GM21390 (cell line): ENCODE measurements around the gene IFNG.

Experiments
- ATAC-seq: cut with Tn5 transposase; IDR thresholded peaks from one replicate; pipeline ENCODE4 v1.9.1; 2021; ENCODE audit not compliant: unreplicated experiment

The IFNG gene

DNA sequence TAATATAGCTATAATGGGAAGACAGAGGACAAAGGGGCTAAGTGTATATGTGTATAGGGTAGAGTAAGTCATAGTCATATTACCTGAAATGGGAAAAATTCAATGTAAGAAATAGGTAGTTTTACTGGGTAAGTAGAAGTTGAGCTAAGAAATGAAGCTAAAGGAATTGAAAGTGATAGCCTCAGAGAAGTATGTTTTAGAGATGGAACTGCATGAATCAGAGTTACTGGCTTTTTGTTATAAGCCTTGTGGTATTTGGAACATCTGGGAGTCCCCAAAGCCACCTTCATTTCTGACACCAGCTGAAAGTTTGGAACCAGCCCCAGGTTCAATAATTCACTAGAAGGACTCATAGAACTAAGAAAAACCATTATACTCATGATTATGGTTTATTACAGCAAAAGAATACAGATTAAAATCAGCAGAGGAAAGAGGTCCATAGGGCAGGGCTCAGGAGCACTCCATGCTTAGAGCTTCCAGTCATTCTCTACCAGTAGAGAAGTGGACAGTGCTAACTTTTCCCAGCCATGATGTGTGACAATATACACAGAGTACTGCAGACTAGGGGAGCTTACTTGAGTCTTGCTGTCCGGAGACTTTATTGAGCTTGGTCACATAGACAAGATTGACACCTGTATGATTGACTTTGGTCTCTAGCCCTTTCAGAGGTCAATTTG lies 9.8 kb upstream of the IFNG start:
- no peak for ATAC-seq

- ATAC-seq, result no peak
Measured at GRCh38 chr12:68166317-68166831, 6.8 kb upstream of the IFNG start.

DNA sequence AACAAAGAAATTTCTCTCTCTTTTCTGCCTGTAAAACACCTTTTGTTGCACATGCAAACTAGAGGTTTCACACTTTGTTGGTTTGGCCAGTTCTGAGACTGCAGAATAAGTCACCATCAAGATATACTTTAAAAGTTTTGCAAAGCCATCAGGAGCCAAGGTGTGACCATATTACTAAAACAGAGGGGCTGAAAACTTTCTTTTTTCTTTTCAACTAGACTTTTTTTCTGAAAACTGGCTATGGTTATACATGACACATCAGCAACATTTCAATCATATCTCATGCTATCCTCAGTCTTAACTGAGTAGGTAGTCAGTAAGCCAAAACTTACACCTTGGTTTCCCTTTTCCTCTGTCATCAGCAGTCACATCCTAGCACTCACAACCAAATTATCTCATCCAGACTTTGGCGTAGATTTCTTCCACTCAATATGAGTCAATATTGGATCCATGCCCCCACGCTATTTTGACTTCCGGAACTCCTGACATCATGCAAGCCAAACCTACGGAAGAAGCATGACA lies 4.1 kb upstream of the IFNG start:
- peak; percentile 76 for ATAC-seq

GRCh38 chr12:68162374-68162773 lies 2.8 kb upstream of the IFNG start:
- no peak for ATAC-seq

DNA sequence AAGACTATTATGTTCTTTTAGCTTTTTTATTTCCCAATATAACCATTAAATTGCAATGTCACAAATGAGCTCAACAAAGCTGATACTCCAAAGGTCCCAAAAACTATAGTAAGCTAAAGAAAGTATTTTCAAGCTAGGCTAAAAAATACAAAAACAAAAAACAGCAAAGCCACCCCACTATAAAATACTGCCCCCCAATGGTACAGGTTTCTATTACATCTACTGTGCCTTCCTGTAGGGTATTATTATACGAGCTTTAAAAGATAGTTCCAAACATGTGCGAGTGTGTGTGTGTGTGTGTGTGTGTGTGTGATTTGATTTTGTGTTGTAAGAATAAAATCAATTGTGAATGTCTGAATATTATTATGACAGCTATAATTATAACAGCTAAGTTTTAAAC lies 1.1 kb downstream of the IFNG start:
- no peak for ATAC-seq

- ATAC-seq, result no peak
Measured at GRCh38 chr12:68157380-68157779, 2.2 kb downstream of the IFNG start.

- ATAC-seq, result no peak
Measured at GRCh38 chr12:68156636-68157035, 2.9 kb downstream of the IFNG start.

DNA sequence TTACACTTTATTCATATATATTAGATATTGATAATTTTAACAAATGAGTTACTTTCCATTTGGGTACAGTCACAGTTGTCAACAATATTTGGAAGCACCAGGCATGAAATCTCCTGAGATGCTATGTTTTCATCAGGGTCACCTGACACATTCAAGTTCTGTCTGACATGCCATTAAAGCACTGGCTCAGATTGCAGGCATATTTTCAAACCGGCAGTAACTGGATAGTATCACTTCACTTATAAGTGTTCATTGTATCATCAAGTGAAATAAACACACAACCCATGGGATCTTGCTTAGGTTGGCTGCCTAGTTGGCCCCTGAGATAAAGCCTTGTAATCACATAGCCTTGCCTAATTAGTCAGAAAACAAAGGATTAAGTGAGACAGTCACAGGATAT lies 4.8 kb downstream of the IFNG start:
- no peak for ATAC-seq

DNA sequence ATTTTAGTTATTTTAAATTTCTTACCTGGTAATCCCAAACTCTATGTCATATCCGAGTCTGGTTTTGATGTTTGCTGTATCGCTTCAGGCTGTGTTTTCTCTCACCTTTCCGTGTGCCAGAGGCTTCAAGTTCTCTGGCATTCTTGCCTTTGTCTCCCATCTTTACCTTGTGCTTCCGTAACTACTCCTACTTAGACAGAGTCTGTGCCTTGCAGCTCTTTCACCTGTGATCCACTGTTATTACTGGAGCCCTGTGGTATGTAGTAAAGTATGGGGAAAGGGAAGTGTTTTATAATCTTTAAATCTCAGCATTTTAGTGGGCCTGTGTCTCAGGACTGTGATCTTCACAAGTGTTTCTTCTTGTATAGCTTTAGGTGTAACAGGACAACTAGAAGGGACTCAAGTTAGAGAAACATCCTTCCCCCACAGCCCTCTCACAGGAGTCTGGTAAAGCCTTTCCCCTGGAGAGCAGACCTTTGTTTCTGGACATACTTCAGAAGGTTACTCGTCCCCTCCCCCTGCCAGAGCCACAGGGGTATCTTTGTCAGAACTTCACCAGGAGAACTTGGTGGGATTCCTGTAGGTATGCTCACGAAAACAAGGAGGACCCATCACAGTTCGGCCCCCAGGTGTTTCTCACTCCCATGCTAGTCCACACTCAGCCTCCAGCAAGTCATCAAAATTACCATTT lies 11.1 kb downstream of the IFNG start:
- ATAC-seq, result no peak

- ATAC-seq, result no peak
Measured at GRCh38 chr12:68140556-68140955, 19.0 kb downstream of the IFNG start.

DNA sequence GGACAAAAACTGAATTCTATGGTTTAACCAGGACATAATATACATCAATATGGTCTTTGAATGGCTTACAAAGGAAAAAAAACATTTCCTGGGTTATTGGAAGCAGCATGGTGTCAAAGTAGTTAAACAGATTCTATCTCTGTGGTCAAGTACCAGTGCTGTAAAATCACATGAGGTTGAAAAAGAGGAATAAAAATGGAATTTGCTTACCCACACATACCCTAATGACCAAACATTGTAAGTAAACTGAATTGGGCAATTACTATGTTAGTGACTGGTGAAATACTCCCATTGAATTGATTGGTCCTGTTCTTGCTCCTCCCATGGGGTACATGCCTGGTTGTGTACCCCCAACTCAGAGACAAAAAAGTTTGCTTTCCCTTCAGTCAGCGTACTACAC lies 19.6 kb downstream of the IFNG start:
- ATAC-seq, result no peak

DNA sequence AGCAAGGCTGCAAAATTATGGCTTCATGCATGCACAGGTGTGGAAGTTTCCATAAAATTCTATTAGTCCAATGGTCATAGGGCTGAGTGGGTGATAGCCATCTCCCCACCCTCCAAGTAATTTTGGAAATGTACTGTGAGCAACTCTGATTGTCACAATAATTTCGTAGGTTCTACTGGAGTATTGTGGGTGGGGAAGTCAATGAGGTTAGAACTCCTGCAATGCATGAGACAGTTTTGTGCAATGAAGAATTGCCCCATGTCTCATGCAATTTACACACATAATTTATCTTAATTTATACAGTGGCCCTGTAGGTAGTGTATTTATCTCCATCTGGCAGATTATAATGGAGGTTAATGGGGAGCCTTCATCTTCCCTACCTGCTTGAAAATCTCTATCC lies 20.5 kb downstream of the IFNG start:
- no peak for ATAC-seq

DNA sequence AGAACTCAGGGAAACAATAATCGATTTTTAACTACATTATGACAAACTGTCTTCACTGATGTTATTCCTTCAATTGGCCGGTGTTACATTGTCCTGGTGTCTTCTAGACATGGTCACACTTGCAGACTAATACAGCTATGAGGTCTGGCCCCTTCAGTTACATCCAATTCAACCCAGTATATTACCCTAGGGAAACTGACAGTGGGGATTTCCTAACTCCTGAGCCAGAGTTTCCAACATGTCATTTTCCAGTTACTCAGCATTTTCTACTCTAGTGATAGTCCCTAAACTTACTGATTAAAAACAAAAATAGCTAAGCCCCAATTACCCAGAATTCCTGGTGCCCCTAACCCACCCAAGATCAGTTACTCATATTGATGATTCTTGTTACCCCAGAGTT lies 21.1 kb downstream of the IFNG start:
- ATAC-seq, result no peak

GRCh38 chr12:68137335-68137830 lies 22.2 kb downstream of the IFNG start:
- ATAC-seq, result no peak

DNA sequence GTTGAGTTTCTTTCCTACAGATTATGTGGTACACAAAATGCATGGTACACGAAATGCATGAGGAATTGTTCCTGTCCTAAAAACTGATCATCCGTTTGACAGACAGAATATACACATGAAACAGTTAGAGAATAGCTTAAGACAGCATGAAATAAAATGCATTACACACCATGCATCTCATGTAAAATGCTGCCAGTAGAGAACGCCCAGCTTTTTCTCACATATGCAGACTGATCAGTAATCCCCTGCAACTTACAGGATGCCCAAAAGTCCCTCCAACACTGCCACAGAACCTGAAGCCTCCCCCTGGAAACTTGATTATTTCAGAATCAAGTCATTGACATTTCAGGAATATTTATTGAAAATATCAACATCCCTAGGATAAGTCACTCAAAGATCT lies 24.0 kb downstream of the IFNG start:
- ATAC-seq, result no peak

DNA sequence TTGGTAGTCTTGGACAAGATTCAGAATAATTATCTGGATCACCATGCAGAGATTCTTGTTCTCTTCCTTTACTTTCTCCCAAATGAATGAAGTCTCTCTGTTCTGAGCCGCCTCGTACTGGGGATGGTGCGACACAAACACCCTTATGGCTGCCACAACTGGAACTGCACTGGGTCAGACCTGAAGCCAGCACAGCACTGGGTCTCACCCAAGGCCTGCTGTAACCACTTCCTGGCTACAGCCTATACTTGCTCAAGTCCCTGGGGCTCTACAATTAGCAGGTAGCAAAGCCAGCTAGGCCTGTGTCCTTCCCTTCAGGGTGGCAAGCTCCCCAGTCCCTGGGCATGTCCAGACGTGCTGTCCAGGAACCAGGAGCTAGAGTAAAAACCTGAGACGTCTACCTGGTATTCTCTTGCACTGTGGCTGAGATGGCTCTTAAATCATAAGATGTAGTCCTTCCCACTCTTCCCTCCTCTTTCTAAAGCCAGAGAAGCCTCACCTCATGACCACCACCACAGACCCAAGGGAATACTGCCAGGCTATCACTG lies 27.6 kb downstream of the IFNG start:
- ATAC-seq, result no peak

DNA sequence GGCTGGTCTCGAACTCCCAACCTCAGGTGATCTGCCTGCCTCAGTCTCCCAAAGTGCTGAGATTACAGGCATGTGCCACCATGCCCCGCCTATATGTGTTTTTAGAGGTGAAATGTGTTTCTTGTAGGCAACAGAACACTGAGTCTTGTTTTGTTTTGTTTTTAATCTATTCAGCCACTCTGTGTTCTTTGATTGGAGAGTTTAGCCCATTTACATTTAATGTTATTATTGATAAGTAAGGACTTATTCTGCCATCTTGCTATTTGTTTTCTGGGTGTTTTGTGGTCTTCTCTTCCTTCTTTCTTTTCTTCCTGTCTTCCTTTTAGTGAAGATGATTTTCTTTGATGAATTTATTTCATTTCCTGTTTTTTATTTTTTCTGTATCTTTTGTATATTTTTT lies 29.6 kb downstream of the IFNG start:
- ATAC-seq, result no peak

DNA sequence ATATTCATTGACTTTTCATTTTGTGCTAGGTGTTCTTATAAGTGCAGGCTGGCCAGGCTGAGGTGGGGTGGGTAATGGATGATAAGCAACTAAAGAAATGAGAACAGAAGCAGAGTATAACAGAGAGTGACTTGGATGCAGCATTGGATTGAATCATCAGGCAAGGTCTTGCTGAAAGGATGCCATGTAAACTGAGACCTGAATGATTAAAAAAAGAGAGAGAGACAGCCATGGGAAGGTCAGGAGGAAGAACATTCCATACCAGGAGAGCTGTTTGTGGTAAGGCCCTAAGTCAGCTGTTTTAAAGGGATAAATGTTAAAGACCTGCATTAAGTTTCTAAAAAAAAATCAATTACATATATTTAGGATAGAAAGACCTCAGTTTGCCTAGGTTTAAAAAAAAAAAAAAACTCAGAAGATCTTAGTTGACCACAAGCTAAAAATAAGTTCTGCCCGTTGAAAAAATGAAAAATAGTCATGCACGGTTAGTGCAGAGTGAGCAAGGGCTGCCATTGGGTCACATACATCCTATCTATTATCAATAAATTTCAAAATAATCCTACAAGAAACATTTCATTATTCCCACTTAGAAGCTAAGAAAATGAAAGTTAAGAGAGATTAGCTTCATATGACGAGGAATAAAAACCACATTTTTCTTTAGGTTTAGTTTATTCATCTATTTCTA lies 37.2 kb downstream of the IFNG start:
- ATAC-seq, result no peak

GRCh38 chr12:68121143-68121542 lies 38.4 kb downstream of the IFNG start:
- ATAC-seq, result no peak

DNA sequence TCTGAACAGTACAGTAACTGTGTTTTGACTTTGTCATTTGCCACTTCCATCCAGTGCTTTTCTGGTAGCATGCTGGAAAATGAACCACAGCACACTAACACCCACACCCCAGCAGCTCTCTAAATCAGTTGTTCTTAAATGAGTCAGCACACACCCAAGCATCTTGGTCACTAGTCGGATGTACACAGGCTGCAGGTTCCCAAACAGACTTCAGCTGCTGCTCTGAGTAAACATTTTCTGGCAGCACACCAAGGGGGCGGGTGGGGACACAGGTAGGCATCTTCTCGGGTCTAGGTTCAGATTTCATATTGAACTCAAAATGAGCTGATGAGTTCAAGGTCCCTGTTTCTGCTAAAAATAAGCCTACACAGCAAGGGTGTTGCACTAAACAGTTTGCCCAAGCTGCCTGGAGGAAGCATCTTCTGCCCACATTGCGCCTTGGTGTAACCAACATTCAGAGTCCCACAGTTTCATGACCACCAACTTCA lies 39.8 kb downstream of the IFNG start:
- ATAC-seq, result peak; percentile 92

DNA sequence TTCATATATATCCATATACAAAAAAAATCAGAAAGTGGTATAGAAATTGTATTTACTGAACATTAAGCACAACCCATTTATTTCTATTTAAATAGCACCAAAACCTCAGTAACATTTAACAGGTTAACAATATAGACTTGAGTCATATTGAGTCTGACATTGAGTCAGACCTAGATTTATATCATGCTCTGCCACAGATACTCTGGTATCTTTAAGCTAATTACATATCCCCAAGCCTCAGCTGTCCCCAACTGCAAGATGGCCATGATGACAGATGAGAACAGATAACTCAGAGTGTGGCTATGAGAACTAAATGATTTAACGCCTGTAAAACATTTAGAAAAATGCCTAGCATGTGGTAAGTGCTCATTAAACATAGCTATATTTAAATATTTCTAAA lies 40.3 kb downstream of the IFNG start:
- peak; percentile 49 for ATAC-seq
